B cell (primary cell): ENCODE measurements around the gene PTPRM.

Experiments
- EZH2 ChIP-seq: IDR thresholded peaks from 2 replicates; pipeline ENCODE4 v1.6.1; 2012; ENCODE audit warnings: borderline replicate concordance, low read depth, mild to moderate bottlenecking, moderate library complexity, low read length; ENCODE audit not compliant: insufficient read depth, poor library complexity, severe bottlenecking
- TF ChIP-seq, protein P1 (sequence below): fragments of 200-600 bp; IDR thresholded peaks from one replicate; pipeline ENCODE4 v1.8.0; 2022; ENCODE audit warnings: antibody characterized with exemption, mild to moderate bottlenecking

DNA sequence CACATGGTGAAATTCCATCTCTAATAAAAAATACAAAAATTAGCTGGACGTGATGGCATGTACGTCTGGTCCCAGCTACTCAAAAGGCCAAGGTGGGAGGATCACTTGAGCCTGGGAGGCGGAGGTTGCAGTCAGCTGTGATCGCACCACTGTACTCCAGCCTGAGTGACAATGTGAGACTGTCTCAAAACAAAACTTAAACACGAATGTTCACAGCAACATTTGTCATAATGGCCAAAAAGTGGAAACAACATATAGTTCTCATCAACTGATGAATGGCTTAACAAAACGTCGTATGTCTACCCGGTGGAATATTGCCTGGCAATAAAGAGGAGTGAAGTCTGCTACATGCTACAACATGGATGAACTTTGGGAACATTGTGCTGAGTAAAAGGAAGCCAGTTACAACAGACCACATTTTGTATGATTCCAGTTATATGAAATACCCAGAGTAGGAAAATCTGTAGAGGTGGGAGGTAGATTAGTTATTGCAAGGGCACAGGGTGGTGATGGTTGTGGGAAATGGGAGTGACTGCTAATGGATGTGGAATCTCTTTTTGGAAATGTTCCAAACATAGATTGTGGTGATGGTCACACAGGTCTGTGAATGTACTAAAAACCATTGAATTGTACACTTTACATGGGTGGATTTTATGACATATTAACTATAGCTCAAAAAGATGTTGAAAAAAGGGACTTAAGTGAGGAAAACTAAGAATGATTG, 478.2 kb downstream of the PTPRM start:
- TF ChIP-seq, protein P1, sequence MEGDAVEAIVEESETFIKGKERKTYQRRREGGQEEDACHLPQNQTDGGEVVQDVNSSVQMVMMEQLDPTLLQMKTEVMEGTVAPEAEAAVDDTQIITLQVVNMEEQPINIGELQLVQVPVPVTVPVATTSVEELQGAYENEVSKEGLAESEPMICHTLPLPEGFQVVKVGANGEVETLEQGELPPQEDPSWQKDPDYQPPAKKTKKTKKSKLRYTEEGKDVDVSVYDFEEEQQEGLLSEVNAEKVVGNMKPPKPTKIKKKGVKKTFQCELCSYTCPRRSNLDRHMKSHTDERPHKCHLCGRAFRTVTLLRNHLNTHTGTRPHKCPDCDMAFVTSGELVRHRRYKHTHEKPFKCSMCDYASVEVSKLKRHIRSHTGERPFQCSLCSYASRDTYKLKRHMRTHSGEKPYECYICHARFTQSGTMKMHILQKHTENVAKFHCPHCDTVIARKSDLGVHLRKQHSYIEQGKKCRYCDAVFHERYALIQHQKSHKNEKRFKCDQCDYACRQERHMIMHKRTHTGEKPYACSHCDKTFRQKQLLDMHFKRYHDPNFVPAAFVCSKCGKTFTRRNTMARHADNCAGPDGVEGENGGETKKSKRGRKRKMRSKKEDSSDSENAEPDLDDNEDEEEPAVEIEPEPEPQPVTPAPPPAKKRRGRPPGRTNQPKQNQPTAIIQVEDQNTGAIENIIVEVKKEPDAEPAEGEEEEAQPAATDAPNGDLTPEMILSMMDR: no peak
- TF ChIP-seq EZH2: no peak
